RWPE1 (cell line): ENCODE data around the gene TBC1D1.

Source experiments
- CTCF ChIA-PET: fragments of 350-600 bp; sonication (Branson Sonifier 250); formaldehyde crosslinking; extraction: SDS; loops from one replicate; lab custom pipeline; 2021; lab: Yijun Ruan, JAX
- POLR2A ChIA-PET: fragments of 400-600 bp; formaldehyde crosslinking; extraction: SDS; loops from one replicate; lab custom pipeline; 2020; ENCODE audit warnings: antibody characterized with exemption; ENCODE audit not compliant: low non-redundant PET; lab: Yijun Ruan, JAX
- DNase-seq: peaks from one replicate; pipeline ENCODE4 v3.0.0; 2012; ENCODE audit warnings: low spot score
- H3K27ac ChIP-seq: fragments of 450-650 bp; 2 replicates; pipeline ENCODE4 v1.5.1; 2017
- CTCF ChIP-seq: fragments of 450-650 bp; conservative IDR thresholded peaks from 2 replicates; pipeline ENCODE4 v1.5.1; 2017; ENCODE audit warnings: low read depth, mild to moderate bottlenecking

The TBC1D1 gene

GRCh38 chr4:38025665-38026064 lies 134.8 kb downstream of the TBC1D1 start:
- DNase-seq = no peak
- ChIA-PET CTCF (no interaction called here), POLR2A (no interaction called here)
- no peak for TF ChIP-seq CTCF
- H3K27ac ChIP-seq = no peak overlapping the region

DNA sequence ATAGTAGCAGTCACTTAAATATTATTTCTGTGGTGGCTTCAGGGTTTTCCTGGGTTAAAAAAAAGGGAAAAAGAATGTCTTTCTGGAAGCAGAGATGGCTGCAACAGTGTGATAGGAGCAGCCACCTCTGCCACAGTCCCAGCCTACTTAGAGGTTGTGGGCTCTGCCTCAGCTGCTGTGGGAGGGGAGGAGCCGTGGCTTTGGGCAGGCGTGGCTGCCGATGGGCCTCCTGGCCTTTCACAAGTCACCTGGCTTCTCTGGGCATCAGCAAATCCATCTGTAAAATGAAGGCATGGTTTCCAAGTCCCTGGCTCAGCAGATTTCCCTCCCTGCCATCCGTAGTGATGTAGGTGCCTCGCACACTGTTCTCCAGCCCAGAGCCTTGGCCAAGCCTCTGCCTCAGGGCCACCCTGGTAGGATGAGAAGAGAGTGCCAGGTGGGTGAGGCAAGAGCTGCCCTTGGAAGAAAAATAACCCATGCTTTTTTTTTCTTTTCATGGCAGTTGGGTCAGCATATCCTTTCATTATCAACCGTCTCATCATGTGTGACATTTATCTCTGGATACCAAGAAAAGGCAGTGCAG lies 135.4 kb downstream of the TBC1D1 start:
- TF ChIP-seq CTCF = no peak
- POLR2A ChIA-PET = interaction anchor here (0.5 kb wide), 1 partner anchor 226 kb away, joined by 5 read pairs; no protein-coding TSS in a partner anchor
- no peak overlapping the region for H3K27ac ChIP-seq
- CTCF ChIA-PET = interaction anchor here (0.6 kb wide), 1 partner anchor 17 kb away, joined by 3 read pairs; no protein-coding TSS in a partner anchor
- DNase-seq = no peak

DNA sequence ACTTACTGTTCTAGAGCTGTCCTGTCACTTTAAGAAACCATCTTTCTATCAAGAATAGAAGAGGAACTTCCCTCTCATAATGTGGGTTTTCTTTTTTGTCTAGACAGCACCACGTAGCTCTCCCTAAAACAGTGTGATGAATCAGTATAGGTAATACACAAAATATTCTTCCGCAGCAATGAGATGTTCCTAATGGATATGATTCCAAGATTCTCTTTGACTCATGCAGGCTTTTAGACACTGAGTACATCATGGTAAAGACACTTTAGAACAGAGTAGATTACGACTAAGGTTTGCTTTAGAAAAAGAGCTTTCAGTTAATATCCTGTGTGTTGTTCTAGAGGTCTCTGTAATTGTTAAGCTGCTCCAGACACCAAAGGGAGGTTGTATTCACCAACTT lies 139.1 kb downstream of the TBC1D1 start:
- no peak overlapping the region for H3K27ac ChIP-seq
- DNase-seq = peak; percentile 24
- TF ChIP-seq CTCF = no peak
- CTCF ChIA-PET = no interaction called here
- POLR2A ChIA-PET = no interaction called here

- no peak overlapping the region for H3K27ac ChIP-seq
- peak; percentile 76 for TF ChIP-seq CTCF
- CTCF ChIA-PET = interaction anchor here (0.6 to 1.8 kb wide), 10 partner anchors 15 to 704 kb away, joined by 3 to 12 read pairs (median 4); a partner anchor contains a TSS
- POLR2A ChIA-PET = no interaction called here
- DNase-seq = peak; percentile 52
Observed at GRCh38 chr4:38034986-38035882, 144.3 kb downstream of the TBC1D1 start.

DNA sequence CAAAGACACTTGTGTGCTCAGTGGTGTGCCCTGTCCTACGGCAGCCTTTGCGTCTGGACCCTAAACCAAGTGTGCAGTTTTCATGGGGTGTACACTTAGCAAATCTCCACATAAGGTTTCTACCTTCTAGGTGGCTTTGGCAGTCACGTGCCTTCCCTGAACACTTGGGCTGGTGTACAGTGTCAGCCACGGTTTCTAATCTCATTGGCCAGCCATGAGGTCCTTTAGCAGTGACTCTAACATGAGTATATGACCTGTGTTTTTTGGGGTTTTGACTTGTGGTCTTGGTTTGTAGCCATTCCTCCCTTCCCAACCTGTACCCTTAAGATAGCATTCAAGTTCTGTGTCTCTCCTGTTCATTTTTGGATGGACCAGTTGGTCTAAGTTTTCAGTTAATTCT lies 145.7 kb downstream of the TBC1D1 start:
- ChIA-PET POLR2A (no interaction called here), CTCF (interaction anchor here (0.8 to 1.8 kb wide), 2 partner anchors 8 to 235 kb away, joined by 5 to 12 read pairs; no protein-coding TSS in a partner anchor)
- TF ChIP-seq CTCF = no peak
- DNase-seq = no peak
- H3K27ac ChIP-seq = no peak overlapping the region

DNA sequence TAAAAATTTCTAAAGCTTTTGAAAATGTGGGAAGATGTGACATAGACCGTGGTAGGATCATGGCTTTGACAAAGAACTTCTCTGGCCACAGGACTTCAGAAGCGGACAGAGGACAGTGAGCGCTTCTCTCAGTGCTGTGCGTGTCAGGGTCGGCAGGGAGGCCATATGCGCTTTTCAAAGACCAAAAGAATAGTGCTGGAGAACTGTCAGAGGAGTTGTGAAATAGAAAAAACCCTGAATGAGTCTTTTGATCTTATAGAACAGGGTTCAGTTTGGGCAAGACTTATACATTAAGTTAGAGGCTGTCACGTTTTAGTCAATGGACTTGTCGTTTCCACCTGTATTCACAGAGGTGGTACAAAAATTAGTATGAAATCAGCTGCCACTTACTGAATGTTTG lies 146.7 kb downstream of the TBC1D1 start:
- H3K27ac ChIP-seq = no peak overlapping the region
- DNase-seq = no peak
- TF ChIP-seq CTCF = no peak
- POLR2A ChIA-PET = no interaction called here
- CTCF ChIA-PET = no interaction called here
